ENCODE measurements around the gene TPPP2.

DNA sequence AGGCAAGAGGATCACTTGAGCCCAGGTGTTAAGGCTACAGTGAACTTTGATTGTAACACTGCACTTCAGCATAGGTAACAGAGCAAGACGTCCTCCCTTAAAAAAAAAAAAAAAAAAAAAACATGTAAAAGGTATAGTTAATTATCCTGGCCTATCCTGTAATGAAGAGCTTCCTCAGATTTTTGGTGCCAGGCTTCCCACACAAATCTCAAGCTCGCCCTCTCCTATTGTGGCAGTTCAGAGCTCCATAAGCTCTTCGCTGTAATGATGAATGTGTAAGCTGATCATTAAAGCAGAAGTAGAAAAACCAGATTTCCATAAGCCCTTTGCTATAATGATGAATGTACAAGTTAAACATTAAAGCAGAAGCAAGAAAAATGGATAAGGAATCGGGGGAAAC is 32.9 kb upstream of the TPPP2 start:
- TF ChIP-seq GLIS3 (CRISPR knock-in tag; IDR thresholded peaks at IDR 0.05) (no peak), ESRRG (CRISPR knock-in tag; IDR thresholded peaks at IDR 0.05) (no peak)
- TF ChIP-seq, protein P1, sequence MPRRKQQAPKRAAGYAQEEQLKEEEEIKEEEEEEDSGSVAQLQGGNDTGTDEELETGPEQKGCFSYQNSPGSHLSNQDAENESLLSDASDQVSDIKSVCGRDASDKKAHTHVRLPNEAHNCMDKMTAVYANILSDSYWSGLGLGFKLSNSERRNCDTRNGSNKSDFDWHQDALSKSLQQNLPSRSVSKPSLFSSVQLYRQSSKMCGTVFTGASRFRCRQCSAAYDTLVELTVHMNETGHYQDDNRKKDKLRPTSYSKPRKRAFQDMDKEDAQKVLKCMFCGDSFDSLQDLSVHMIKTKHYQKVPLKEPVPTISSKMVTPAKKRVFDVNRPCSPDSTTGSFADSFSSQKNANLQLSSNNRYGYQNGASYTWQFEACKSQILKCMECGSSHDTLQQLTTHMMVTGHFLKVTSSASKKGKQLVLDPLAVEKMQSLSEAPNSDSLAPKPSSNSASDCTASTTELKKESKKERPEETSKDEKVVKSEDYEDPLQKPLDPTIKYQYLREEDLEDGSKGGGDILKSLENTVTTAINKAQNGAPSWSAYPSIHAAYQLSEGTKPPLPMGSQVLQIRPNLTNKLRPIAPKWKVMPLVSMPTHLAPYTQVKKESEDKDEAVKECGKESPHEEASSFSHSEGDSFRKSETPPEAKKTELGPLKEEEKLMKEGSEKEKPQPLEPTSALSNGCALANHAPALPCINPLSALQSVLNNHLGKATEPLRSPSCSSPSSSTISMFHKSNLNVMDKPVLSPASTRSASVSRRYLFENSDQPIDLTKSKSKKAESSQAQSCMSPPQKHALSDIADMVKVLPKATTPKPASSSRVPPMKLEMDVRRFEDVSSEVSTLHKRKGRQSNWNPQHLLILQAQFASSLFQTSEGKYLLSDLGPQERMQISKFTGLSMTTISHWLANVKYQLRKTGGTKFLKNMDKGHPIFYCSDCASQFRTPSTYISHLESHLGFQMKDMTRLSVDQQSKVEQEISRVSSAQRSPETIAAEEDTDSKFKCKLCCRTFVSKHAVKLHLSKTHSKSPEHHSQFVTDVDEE (CRISPR knock-in tag; IDR thresholded peaks at IDR 0.05), result no peak

Measured in SK-N-SH treated with all-trans-retinoic acid at 6 μM for 48 hours (cell line).